Activated effector memory CD4-positive, alpha-beta T cell treated with anti-CD3 and anti-CD28 coated beads, Interleukin-2, amount 50 U/mL, for 16 hours (primary cell): ENCODE results near the gene APBB3.

Source experiments
- DNase-seq: peaks from one replicate; pipeline ENCODE4 v3.0.0-alpha.2; 2020

The APBB3 gene

GRCh38 chr5:140574165-140574564 is 9.8 kb upstream of the APBB3 start:
- no peak for DNase-seq

GRCh38 chr5:140573683-140574082 is 9.3 kb upstream of the APBB3 start:
- no peak for DNase-seq

- no peak for DNase-seq
These were observed 6.7 kb upstream of the APBB3 start for GRCh38 chr5:140571105-140571504.

- no peak for DNase-seq
These were observed 6.1 kb upstream of the APBB3 start for GRCh38 chr5:140570488-140570887.

- DNase-seq, result no peak
These were observed 5.7 kb upstream of the APBB3 start for GRCh38 chr5:140570058-140570457.

- no peak for DNase-seq
These were observed 4.8 kb upstream of the APBB3 start for GRCh38 chr5:140569197-140569596.

- no peak for DNase-seq
These were observed 4.2 kb upstream of the APBB3 start for GRCh38 chr5:140568443-140569063.

GRCh38 chr5:140567871-140568270 is 3.5 kb upstream of the APBB3 start:
- DNase-seq, result no peak

- DNase-seq, result no peak
These were observed 2.9 kb upstream of the APBB3 start for GRCh38 chr5:140567136-140567818.

GRCh38 chr5:140566665-140567064 is 2.3 kb upstream of the APBB3 start:
- no peak for DNase-seq

- no peak for DNase-seq
These were observed 1.3 kb upstream of the APBB3 start for GRCh38 chr5:140565780-140566095.

GRCh38 chr5:140565024-140565779 is 804 bp upstream of the APBB3 start:
- DNase-seq, result no peak

GRCh38 chr5:140563596-140563995 is 802 bp downstream of the APBB3 start:
- no peak for DNase-seq

GRCh38 chr5:140561753-140562523 is 2.5 kb downstream of the APBB3 start:
- no peak for DNase-seq

- no peak for DNase-seq
These were observed 4.2 kb downstream of the APBB3 start for GRCh38 chr5:140560227-140560626.

- DNase-seq, result no peak
These were observed 5.9 kb downstream of the APBB3 start for GRCh38 chr5:140558542-140558941.

GRCh38 chr5:140557965-140558364 is 6.4 kb downstream of the APBB3 start:
- DNase-seq, result no peak

GRCh38 chr5:140557136-140557805 is 7.1 kb downstream of the APBB3 start, which contains the start of gene SRA1:
Gene SRA1, minus strand, starts transcription at chr5:140557473. Its CDS starts 21 bp downstream, at chr5:140557452.
- peak; percentile 96 for DNase-seq

GRCh38 chr5:140556438-140556837 is 8.0 kb downstream of the APBB3 start:
- DNase-seq, result no peak

GRCh38 chr5:140555747-140556312 is 8.6 kb downstream of the APBB3 start:
- no peak for DNase-seq

GRCh38 chr5:140554454-140554853 is 9.9 kb downstream of the APBB3 start:
- DNase-seq, result no peak

- DNase-seq, result no peak
These were observed 10.7 kb downstream of the APBB3 start for GRCh38 chr5:140553657-140554056.
